HEK293 (cell line): Measurements from ENCODE around the gene BOC.

Source experiments
- HOXC10 ChIP-seq: sonication (generic); formaldehyde crosslinking; IDR thresholded peaks from 2 replicates; pipeline ENCODE4 v1.8.1; 2023; ENCODE audit warnings: mild to moderate bottlenecking, missing genetic modification reagents
- KLF16 ChIP-seq: fragments of 450-650 bp; formaldehyde crosslinking; IDR thresholded peaks from 2 replicates; pipeline ENCODE4 v1.5.1; 2017; ENCODE audit warnings: missing biosample characterization, missing genetic modification characterization
- ZNF175 ChIP-seq: fragments of 450-650 bp; formaldehyde crosslinking; IDR thresholded peaks from 2 replicates; pipeline ENCODE4 v1.5.1; 2016; ENCODE audit warnings: missing biosample characterization, missing genetic modification characterization
- TF ChIP-seq, protein P1 (sequence below): fragments of 450-650 bp; formaldehyde crosslinking; IDR thresholded peaks from 2 replicates; pipeline ENCODE4 v1.5.1; 2016; ENCODE audit warnings: missing biosample characterization, missing genetic modification characterization

The BOC gene

DNA sequence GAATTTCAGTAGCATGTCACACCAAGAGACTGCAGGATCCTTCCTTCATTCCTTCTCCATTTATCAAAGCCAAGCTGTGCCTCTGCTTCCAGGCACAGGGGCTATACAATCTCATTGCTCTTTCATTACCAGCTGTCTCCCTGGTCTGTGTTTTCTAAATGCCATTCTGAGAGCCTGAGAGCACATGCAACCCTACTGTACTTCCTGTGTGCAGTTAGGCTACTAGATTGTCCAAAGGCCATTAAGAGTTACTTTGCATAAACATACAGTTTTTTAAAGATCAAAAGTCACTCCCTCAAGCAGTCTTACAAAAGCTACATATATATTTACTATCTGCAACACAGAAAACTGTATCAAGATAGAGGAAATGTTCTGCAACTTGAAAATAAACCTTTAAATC, 119.8 kb downstream of the BOC start (continued):
- TF ChIP-seq, protein P1, sequence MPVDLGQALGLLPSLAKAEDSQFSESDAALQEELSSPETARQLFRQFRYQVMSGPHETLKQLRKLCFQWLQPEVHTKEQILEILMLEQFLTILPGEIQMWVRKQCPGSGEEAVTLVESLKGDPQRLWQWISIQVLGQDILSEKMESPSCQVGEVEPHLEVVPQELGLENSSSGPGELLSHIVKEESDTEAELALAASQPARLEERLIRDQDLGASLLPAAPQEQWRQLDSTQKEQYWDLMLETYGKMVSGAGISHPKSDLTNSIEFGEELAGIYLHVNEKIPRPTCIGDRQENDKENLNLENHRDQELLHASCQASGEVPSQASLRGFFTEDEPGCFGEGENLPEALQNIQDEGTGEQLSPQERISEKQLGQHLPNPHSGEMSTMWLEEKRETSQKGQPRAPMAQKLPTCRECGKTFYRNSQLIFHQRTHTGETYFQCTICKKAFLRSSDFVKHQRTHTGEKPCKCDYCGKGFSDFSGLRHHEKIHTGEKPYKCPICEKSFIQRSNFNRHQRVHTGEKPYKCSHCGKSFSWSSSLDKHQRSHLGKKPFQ (tag by site-specific recombination) = no peak
- TF ChIP-seq ZNF175 (tag by site-specific recombination) = no peak
- TF ChIP-seq HOXC10 = no peak
- TF ChIP-seq KLF16 (tag by site-specific recombination) = no peak
- TF ChIP-seq, all 188 proteins: peak for 0
